GM13976 (cell line): ENCODE results near the gene IFNL2.

Experiments used
- DNase-seq: peaks from one replicate; pipeline ENCODE4 v3.0.0; 2012; ENCODE audit warnings: low spot score
- in situ Hi-C: fragments of 300-500 bp; cut with MboI; formaldehyde crosslinking; loops from one replicate; pipeline ENCODE4 v1.12.0; 2022; ENCODE audit warnings: low sequenced_read_pairs, mixed read lengths, inconsistent platforms; ENCODE audit not compliant: unreplicated experiment
- TF ChIP-seq, protein P1 (sequence below): IDR thresholded peaks from 2 replicates; pipeline ENCODE4 v1.5.1; 2012; ENCODE audit warnings: borderline replicate concordance, mild to moderate bottlenecking; ENCODE audit not compliant: insufficient read depth; ENCODE audit errors: extremely low read depth, missing control alignments, control extremely low read depth

IFNL2 gene

DNA sequence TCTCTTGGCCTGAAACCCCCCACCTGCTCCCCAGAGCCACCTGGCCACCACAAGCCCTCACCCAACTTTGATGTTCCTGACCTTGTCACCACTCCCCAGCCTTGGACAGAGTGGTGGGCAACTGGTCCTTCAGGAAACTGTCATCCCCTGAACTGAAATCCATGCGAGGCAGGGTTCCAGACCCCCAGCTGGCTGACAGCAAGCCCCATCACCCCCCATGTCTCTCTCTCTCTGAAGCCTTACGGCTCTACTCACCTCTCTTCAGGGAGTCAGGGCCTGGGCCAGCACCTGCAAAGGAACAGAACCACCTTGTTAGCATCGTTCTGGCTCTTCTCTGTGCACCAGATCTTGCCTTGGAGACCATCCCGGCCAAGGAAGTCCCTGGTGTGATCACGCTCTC is 49.9 kb downstream of the IFNL2 start:
- in situ Hi-C loops, result no loop called here
- no peak for DNase-seq
- TF ChIP-seq, protein P1, sequence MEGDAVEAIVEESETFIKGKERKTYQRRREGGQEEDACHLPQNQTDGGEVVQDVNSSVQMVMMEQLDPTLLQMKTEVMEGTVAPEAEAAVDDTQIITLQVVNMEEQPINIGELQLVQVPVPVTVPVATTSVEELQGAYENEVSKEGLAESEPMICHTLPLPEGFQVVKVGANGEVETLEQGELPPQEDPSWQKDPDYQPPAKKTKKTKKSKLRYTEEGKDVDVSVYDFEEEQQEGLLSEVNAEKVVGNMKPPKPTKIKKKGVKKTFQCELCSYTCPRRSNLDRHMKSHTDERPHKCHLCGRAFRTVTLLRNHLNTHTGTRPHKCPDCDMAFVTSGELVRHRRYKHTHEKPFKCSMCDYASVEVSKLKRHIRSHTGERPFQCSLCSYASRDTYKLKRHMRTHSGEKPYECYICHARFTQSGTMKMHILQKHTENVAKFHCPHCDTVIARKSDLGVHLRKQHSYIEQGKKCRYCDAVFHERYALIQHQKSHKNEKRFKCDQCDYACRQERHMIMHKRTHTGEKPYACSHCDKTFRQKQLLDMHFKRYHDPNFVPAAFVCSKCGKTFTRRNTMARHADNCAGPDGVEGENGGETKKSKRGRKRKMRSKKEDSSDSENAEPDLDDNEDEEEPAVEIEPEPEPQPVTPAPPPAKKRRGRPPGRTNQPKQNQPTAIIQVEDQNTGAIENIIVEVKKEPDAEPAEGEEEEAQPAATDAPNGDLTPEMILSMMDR, result no peak

DNA sequence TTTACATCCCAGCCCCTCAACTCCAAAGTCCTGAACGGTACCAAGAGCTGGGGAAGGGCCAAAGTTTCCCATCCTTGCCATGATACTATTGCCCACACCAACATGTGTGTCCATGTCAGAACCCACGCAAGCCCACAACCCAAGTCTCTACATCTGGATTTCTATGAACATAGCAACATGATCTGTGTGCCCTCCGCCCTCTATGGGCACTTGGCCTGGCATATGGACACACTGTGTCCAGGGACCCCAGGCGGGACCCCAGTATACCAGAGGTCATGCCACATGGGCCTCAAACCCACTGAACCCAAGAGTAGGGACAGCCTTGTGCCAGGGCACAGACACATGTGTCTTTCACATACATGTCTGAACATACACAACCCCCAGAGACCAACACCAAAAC is 50.5 kb downstream of the IFNL2 start:
- in situ Hi-C loops, result no loop called here
- TF ChIP-seq, protein P1, result no peak
- no peak for DNase-seq

DNA sequence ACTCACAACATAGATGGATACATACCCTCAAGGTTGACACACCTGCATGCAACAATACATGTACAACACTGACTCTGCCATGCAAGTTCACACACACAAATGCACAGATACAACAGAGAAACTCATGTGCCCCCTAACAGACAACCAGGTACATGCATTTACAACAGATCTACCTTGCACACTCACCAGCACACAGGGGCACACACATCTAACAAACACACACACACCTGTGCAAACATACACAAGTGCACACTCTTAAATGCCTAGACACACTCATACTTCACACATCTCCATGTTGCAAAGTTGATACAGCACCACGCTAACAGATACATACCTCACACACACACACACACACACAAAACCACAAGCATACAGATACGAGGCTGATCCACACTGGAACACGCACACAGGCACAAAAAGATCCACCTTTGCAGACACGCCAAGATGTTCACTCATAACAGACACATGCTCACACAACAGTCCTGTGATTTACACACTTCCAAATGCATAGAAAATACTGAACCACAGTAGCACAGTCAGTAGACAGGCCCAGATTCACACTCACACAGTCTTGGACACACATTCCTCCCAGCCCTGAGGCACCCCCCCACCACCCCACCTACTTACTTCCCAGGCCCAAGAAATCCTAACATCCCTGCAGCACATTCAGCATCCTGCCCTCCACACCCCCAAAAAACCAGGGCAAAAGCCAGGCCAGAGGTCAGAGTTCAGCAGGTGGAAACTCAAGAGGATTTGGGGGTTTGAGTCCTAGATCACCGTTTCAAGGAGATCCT is 51.1 kb downstream of the IFNL2 start:
- in situ Hi-C loops, result no loop called here
- DNase-seq, result no peak

More for the DNA sequence above, 51.1 kb downstream of the IFNL2 start:
- TF ChIP-seq, protein P1, result no peak
